A549 (cell line): ENCODE data around the gene SPARC. TPM values are rescaled to one million over a fixed set of nuclear protein-coding genes. Genes with fewer than 3 reads are reported as not detected.

Experiments used
- ATAC-seq, 2 experiments: fragments of 200-7000 bp in 1 of 2; fragments of >200 bp in 1 of 2; cut with Nextera tagmentation in 1 of 2; cut with Tn5 transposase in 1 of 2; 3 replicates each; pipeline versions ENCODE4 v1.8.0 to v1.9.1; 2018 to 2020; ENCODE audit warnings: mild to moderate bottlenecking in 1 of 2, moderate library complexity in 1 of 2
- CTCF ChIA-PET: fragments of 300-600 bp; sonication (Branson Sonifier 250); formaldehyde crosslinking; extraction: SDS; loops from one replicate; lab custom pipeline; 2021; ENCODE audit warnings: antibody characterized with exemption, inconsistent platforms; lab: Yijun Ruan, JAX
- POLR2A ChIA-PET: fragments of 350-600 bp; formaldehyde crosslinking; extraction: SDS; loops from one replicate; lab custom pipeline; 2021; ENCODE audit warnings: antibody characterized with exemption, inconsistent platforms; lab: Yijun Ruan, JAX
- DNase-seq, 2 experiments: peaks; one replicate each; pipeline versions ENCODE4 v3.0.0 to v3.0.0-alpha.2; 2011 to 2016; ENCODE audit warnings: low read depth in 1 of 2, low spot score in 1 of 2
- FAIRE-seq: peaks from 2 replicates; lab custom pipeline; 2011; peaks lifted over from hg19 to GRCh38; lab: Jason Lieb, UNC
- H3K27ac ChIP-seq, 2 experiments: fragments of >200 bp; sonication (Bioruptor Twin); formaldehyde crosslinking; 3 replicates each; pipeline ENCODE4 v1.5.1; 2016 to 2017
- H3K4me1 ChIP-seq: fragments of >200 bp; sonication (Bioruptor Twin); formaldehyde crosslinking; 3 replicates; pipeline ENCODE4 v1.6.1; 2016
- H3K4me2 ChIP-seq: fragments of >200 bp; sonication (Bioruptor Twin); formaldehyde crosslinking; 3 replicates; pipeline ENCODE4 v1.6.1; 2016
- H3K4me3 ChIP-seq: fragments of >200 bp; sonication (Bioruptor Twin); formaldehyde crosslinking; 3 replicates; pipeline ENCODE4 v1.5.1; 2016
- H3K9me3 ChIP-seq: fragments of >200 bp; sonication (Bioruptor Twin); formaldehyde crosslinking; 3 replicates; pipeline ENCODE4 v1.6.1; 2016
- CBX8 ChIP-seq: fragments of 200-600 bp; sonication (generic); IDR thresholded peaks from 2 replicates; pipeline ENCODE4 v1.6.1; 2016
- CHD2 ChIP-seq: fragments of 150-350 bp; IDR thresholded peaks from 2 replicates; pipeline ENCODE4 v1.6.1; 2014; ENCODE audit warnings: low read length; ENCODE audit not compliant: partially characterized antibody
- CHD4 ChIP-seq: fragments of 200-600 bp; sonication (generic); IDR thresholded peaks from 2 replicates; pipeline ENCODE4 v1.6.1; 2016; ENCODE audit warnings: antibody characterized with exemption, mild to moderate bottlenecking, borderline replicate concordance
- EHF ChIP-seq: fragments of 250-450 bp; sonication (Bioruptor Pico); IDR thresholded peaks from 2 replicates; pipeline ENCODE4 v1.5.0; 2020; ENCODE audit warnings: mild to moderate bottlenecking
- HOXB13 ChIP-seq: fragments of 250-450 bp; sonication (Bioruptor Pico); IDR thresholded peaks from 2 replicates; pipeline ENCODE4 v1.5.0; 2020; ENCODE audit warnings: low read depth, mild to moderate bottlenecking, moderate library complexity
- JUNB ChIP-seq: fragments of >200 bp; sonication (Bioruptor Twin); formaldehyde crosslinking; IDR thresholded peaks from 2 replicates; pipeline ENCODE4 v1.6.1; 2016
- KDM1A ChIP-seq: fragments of 200-600 bp; sonication (generic); IDR thresholded peaks from 2 replicates; pipeline ENCODE4 v1.6.1; 2016; ENCODE audit warnings: low read depth, mild to moderate bottlenecking
- MYC ChIP-seq: IDR thresholded peaks from 2 replicates; pipeline ENCODE4 v1.6.1; 2012; ENCODE audit warnings: mild to moderate bottlenecking, inconsistent platforms, low read length, improper control_type of control experiment, borderline replicate concordance
- POLR2A ChIP-seq: IDR thresholded peaks from 2 replicates; pipeline ENCODE4 v1.6.1; 2012; ENCODE audit warnings: mild to moderate bottlenecking, low read length
- RAD21 ChIP-seq, 2 experiments: fragments of >200 bp in 1 of 2; sonication (Bioruptor Twin) in 1 of 2; formaldehyde crosslinking in 1 of 2; IDR thresholded peaks in 1 of 2; conservative IDR thresholded peaks in 1 of 2; 2 replicates in 1 of 2; 3 replicates in 1 of 2; pipeline ENCODE4 v1.6.1; 2012 to 2018; ENCODE audit warnings: inconsistent platforms in 1 of 2
- RFX5 ChIP-seq: fragments of 450-650 bp; IDR thresholded peaks from 2 replicates; pipeline ENCODE4 v1.7.1; 2014; ENCODE audit warnings: antibody characterized with exemption, mild to moderate bottlenecking, moderate library complexity
- SMC3 ChIP-seq: fragments of >200 bp; sonication (Bioruptor Twin); formaldehyde crosslinking; IDR thresholded peaks from 3 replicates; pipeline ENCODE4 v1.6.1; 2018; ENCODE audit warnings: inconsistent platforms
- SREBF2 ChIP-seq: fragments of 450-650 bp; IDR thresholded peaks from 2 replicates; pipeline ENCODE4 v1.6.1; 2014; ENCODE audit warnings: mild to moderate bottlenecking, moderate library complexity
- TFCP2L1 ChIP-seq: fragments of 250-450 bp; sonication (Bioruptor Pico); IDR thresholded peaks from 2 replicates; pipeline ENCODE4 v1.5.0; 2021; ENCODE audit warnings: mild to moderate bottlenecking
- WGBS: methylation state at CpG from one replicate; pipeline ENCODE4 v1.1.6; 2017; ENCODE audit errors: missing lambda C conversion rate; 5-methylcytosine and 5-hydroxymethylcytosine counted together
- polyA plus RNA-seq, 4 experiments: library from polyadenylated mRNA; depleted of rRNA in 3 of 4; stranded (reverse); fragments of >200 nt; fragmentation: RNase III in 1 of 4; extraction: RNeasy Plus Mini Kit Qiagen cat#74134 plus additional on column Dnase treatment in 1 of 4; gene quantifications; 2 replicates in 3 of 4; 3 replicates in 1 of 4; pipeline ENCODE4 v1.2.3, GENCODE V29; 2011 to 2017
- TF ChIP-seq, protein P1 (sequence below): IDR thresholded peaks from 2 replicates; pipeline ENCODE4 v1.6.1; 2012
- TF ChIP-seq, protein P2 (sequence below): fragments of 250-450 bp; sonication (Bioruptor Pico); IDR thresholded peaks from 2 replicates; pipeline ENCODE4 v1.5.0; 2020; ENCODE audit warnings: low read depth, mild to moderate bottlenecking, moderate library complexity
- TF ChIP-seq, protein P3 (sequence below): fragments of 200-600 bp; sonication (generic); IDR thresholded peaks from 2 replicates; pipeline ENCODE4 v1.6.1; 2016; ENCODE audit warnings: antibody characterized with exemption, mild to moderate bottlenecking, moderate library complexity
- TF ChIP-seq, protein P4 (sequence below): IDR thresholded peaks from 2 replicates; pipeline ENCODE4 v1.6.1; 2012
- TF ChIP-seq, protein P5 (sequence below): fragments of >200 bp; sonication (Bioruptor Twin); formaldehyde crosslinking; IDR thresholded peaks from 2 replicates; pipeline ENCODE4 v1.6.1; 2016

The SPARC gene
- polyA plus RNA-seq, 2 of the 4 experiments (the other 2 are of a cell fraction): 33.8 to 45.7 TPM

DNA sequence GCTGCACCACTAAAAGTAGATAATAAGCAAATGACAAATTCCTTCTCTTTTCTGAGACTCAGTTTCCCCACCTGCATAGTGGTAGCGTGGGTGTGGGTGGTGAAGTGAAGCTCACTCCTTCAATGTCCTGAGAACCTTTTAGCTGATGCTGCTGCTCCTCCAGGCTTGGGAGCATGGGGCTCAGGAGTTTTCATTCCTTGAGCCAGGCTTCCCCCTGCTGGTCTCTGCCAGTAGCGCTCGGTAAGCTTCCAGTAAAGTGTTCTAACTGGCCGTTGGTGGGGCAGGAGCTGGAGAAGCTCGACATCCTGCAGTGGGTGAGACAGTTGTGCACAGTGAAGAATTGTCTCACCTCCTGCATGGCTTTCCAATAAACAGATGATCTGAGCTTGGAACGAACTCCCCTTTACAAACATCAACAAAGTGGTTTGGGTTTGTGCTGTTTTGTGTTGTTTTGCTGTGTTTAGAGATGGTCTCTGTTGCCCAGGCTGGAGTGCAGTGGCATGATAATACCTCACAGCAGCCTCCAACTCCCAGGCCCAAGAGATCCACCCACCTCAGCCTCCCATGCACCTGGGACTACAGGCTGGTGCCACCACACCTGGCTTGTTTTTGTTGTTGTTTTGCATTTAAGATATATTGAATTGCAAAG lies 34.6 kb downstream of the SPARC start (continued):
- TF ChIP-seq SMC3: peak; percentile 82

DNA sequence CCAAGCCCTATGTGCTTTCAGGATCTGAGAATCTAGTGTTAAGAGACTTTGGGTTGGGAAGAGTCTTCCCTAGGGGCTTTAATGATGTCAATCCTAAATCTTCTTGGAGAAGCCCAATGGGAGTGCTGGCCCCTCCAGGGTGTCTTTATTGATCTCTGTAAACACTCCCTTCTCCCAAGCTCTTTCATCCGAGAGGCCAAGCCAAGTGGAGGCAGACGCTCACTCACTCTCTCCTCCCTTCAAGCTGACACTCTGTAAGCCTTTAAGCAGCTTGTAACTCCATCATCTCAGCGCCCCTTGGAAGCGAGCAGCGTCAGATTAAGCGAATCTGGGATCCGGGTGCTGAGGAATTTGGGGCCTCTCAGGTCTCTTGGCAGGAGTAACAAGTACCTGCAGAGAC lies 37.7 kb downstream of the SPARC start:
- no peak for ATAC-seq
- Histone ChIP-seq H3K27ac (no peak overlapping the region), H3K4me1 (no peaks in the 10 kb centered on the region), H3K9me3 (no peaks in the 10 kb centered on the region), H3K4me3 (no peak overlapping the region), H3K4me2 (no peak overlapping the region)
- DNase-seq: no peak
- WGBS: 54% methylated on average over 7 of the region's 7 CpGs
- ChIA-PET POLR2A (no interaction called here), CTCF (interaction anchor here (0.6 to 6.7 kb wide), 4 partner anchors 162 to 243 kb away, joined by 3 to 83 read pairs (median 4); partner anchors contain the start of gene SLC36A1)
- FAIRE-seq: no peak
- TF ChIP-seq KDM1A (no peak), CHD2 (no peak), MYC (no peak), RFX5 (no peak), RAD21 (conservative IDR thresholded peaks at IDR 0.05 in 1 of 2, IDR thresholded peaks at IDR 0.05 in 1 of 2) (no peak), CBX8 (no peak)
- TF ChIP-seq, protein P1, sequence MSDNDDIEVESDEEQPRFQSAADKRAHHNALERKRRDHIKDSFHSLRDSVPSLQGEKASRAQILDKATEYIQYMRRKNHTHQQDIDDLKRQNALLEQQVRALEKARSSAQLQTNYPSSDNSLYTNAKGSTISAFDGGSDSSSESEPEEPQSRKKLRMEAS: no peak

DNA sequence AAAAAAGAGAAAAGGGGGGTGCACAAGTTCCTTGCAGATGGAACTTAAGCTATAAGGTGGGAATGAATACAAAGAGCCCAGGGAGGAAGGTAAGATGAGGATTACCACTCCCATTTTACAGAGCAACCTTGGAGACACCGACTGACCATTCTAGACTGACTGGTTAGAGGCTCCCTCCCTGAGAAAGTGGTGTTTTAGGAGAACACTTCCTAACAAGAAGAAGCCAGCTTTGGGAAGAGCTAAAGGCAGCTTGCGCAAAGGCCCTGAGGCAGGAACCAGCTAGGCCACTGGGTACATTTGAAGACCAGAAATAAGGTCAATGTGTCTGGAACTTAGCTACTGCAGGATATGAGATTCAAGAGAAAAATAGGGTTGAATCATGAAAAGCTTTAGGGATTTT lies 38.6 kb downstream of the SPARC start:
- WGBS: 63% methylated on average over 2 of the region's 2 CpGs
- TF ChIP-seq EHF (CRISPR knock-in tag): no peak
- TF ChIP-seq SREBF2: no peak
- TF ChIP-seq, protein P2, sequence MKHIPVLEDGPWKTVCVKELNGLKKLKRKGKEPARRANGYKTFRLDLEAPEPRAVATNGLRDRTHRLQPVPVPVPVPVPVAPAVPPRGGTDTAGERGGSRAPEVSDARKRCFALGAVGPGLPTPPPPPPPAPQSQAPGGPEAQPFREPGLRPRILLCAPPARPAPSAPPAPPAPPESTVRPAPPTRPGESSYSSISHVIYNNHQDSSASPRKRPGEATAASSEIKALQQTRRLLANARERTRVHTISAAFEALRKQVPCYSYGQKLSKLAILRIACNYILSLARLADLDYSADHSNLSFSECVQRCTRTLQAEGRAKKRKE (CRISPR knock-in tag): no peak
- no peak for TF ChIP-seq POLR2A
- TF ChIP-seq CHD4: no peak
- TF ChIP-seq, protein P3, sequence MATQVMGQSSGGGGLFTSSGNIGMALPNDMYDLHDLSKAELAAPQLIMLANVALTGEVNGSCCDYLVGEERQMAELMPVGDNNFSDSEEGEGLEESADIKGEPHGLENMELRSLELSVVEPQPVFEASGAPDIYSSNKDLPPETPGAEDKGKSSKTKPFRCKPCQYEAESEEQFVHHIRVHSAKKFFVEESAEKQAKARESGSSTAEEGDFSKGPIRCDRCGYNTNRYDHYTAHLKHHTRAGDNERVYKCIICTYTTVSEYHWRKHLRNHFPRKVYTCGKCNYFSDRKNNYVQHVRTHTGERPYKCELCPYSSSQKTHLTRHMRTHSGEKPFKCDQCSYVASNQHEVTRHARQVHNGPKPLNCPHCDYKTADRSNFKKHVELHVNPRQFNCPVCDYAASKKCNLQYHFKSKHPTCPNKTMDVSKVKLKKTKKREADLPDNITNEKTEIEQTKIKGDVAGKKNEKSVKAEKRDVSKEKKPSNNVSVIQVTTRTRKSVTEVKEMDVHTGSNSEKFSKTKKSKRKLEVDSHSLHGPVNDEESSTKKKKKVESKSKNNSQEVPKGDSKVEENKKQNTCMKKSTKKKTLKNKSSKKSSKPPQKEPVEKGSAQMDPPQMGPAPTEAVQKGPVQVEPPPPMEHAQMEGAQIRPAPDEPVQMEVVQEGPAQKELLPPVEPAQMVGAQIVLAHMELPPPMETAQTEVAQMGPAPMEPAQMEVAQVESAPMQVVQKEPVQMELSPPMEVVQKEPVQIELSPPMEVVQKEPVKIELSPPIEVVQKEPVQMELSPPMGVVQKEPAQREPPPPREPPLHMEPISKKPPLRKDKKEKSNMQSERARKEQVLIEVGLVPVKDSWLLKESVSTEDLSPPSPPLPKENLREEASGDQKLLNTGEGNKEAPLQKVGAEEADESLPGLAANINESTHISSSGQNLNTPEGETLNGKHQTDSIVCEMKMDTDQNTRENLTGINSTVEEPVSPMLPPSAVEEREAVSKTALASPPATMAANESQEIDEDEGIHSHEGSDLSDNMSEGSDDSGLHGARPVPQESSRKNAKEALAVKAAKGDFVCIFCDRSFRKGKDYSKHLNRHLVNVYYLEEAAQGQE: no peak
- TF ChIP-seq HOXB13 (CRISPR knock-in tag): no peak
- no peak for TF ChIP-seq JUNB
- TF ChIP-seq, all 56 proteins: peak for 0
- no peak overlapping the region for H3K27ac ChIP-seq
- H3K9me3 ChIP-seq: no peaks in the 10 kb centered on the region
- ChIA-PET CTCF (interaction anchor here (0.5 to 6.7 kb wide), 9 partner anchors 11 to 1796 kb away, joined by 3 to 83 read pairs (median 4); partner anchors contain the start of gene SLC36A1), POLR2A (no interaction called here)
- DNase-seq: no peak
- no peak for ATAC-seq
- no peak for FAIRE-seq
- H3K4me1 ChIP-seq: no peaks in the 10 kb centered on the region
- H3K4me3 ChIP-seq: no peak overlapping the region
- no peak overlapping the region for H3K4me2 ChIP-seq

DNA sequence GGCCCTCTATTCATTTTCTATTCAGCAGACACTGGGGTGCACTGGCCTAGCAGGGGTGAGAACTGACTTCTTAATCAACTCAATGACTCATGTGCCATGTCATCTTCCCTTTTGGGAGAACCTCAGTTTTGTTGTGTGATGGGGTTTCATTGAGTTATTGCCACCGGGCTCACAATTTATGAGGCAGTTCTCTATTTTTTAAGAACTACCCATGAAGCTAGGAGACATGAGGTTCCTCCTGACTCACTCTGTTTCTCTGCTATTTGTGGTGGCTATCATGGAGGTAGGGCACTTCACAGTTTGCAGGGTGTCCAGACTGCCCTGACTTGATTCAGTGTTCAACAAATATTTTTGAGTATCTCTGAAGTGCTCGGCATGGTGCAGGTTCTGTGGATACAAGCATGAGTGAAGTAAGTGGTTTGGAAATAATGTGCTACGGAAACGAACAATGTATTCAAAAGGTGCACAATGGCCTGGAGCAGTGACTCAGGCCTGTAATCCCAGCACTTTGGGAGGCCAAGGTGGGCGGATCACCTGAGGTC lies 39.3 kb downstream of the SPARC start:
- no peak overlapping the region for H3K4me3 ChIP-seq
- H3K4me2 ChIP-seq: no peak overlapping the region
- CTCF ChIA-PET: interaction anchor here (1.2 to 1.3 kb wide), 3 partner anchors 31 to 200 kb away, joined by 3 to 5 read pairs (median 4); partner anchors contain the start of gene SLC36A1
- H3K27ac ChIP-seq: no peak overlapping the region
- DNase-seq: no peak
- TF ChIP-seq, protein P4, sequence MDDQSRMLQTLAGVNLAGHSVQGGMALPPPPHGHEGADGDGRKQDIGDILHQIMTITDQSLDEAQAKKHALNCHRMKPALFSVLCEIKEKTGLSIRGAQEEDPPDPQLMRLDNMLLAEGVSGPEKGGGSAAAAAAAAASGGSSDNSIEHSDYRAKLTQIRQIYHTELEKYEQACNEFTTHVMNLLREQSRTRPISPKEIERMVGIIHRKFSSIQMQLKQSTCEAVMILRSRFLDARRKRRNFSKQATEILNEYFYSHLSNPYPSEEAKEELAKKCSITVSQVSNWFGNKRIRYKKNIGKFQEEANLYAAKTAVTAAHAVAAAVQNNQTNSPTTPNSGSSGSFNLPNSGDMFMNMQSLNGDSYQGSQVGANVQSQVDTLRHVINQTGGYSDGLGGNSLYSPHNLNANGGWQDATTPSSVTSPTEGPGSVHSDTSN: no peak
- no peak for TF ChIP-seq TFCP2L1
- TF ChIP-seq, protein P5, sequence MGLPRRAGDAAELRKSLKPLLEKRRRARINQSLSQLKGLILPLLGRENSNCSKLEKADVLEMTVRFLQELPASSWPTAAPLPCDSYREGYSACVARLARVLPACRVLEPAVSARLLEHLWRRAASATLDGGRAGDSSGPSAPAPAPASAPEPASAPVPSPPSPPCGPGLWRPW: no peak
- no peaks in the 10 kb centered on the region for H3K9me3 ChIP-seq
- 46% methylated on average over 5 of the region's 5 CpGs for WGBS
- FAIRE-seq: no peak
- POLR2A ChIA-PET: no interaction called here
- no peak for ATAC-seq
- H3K4me1 ChIP-seq: no peaks in the 10 kb centered on the region
